Endothelial cell of umbilical vein (primary cell): ENCODE data around the gene CTDP1. TPM values are rescaled to one million over a fixed set of nuclear protein-coding genes. Genes with fewer than 3 reads are reported as not detected.

Experiments used
- BruUV-seq: library from RNA; stranded (reverse); fragments of 400-500 nt; replicated peaks from 2 replicates; lab custom pipeline; 2021; lab: Mats Ljungman, UMichigan
- CTCF ChIA-PET: fragments of 300-600, 350-600 bp; sonication (Branson Sonifier 250); formaldehyde crosslinking; loops from one replicate; lab custom pipeline; 2021; ENCODE audit warnings: antibody characterized with exemption, inconsistent platforms; lab: Charles Lee
- POLR2A ChIA-PET: fragments of 300-600, 350-600 bp; sonication (Branson Sonifier 250); formaldehyde crosslinking; loops from one replicate; lab custom pipeline; 2021; ENCODE audit warnings: antibody characterized with exemption, inconsistent platforms; lab: Charles Lee
- DNase-seq: peaks from one replicate; pipeline ENCODE4 v3.0.0-alpha.2; 2011; ENCODE audit warnings: low read depth, low spot score
- FAIRE-seq: peaks from 2 replicates; lab custom pipeline; 2011; peaks lifted over from hg19 to GRCh38; lab: Jason Lieb, UNC
- H2AFZ ChIP-seq: 2 replicates; pipeline ENCODE4 v1.6.0; 2012; ENCODE audit warnings: low read depth, low read length, control low read depth, inconsistent platforms
- H3K27ac ChIP-seq: 2 replicates; pipeline ENCODE4 v1.5.1; 2011; ENCODE audit warnings: low read depth, mild to moderate bottlenecking, control low read depth, low read length, moderate library complexity; ENCODE audit not compliant: insufficient read depth
- H3K27me3 ChIP-seq, 2 experiments: 2 replicates each; pipeline versions ENCODE4 v1.6.0 to v1.6.1; 2011; ENCODE audit warnings: low read length in 2 of 2, mixed read lengths in 1 of 2; ENCODE audit not compliant: control insufficient read depth in 2 of 2, insufficient read depth in 2 of 2
- H3K36me3 ChIP-seq, 2 experiments: 2 replicates in 1 of 2; 3 replicates in 1 of 2; pipeline ENCODE4 v1.5.1; 2011; ENCODE audit warnings: low read length in 2 of 2, mild to moderate bottlenecking in 1 of 2, moderate library complexity in 1 of 2; ENCODE audit not compliant: control insufficient read depth in 2 of 2, insufficient read depth in 2 of 2; ENCODE audit errors: extremely low read depth in 1 of 2
- H3K4me1 ChIP-seq: 3 replicates; pipeline ENCODE4 v1.5.1; 2011; ENCODE audit warnings: mild to moderate bottlenecking, low read length; ENCODE audit not compliant: control insufficient read depth, insufficient read depth; ENCODE audit errors: extremely low read depth
- H3K4me2 ChIP-seq: 2 replicates; pipeline ENCODE4 v1.6.1; 2011; ENCODE audit warnings: low read length, control low read depth, mixed read lengths; ENCODE audit not compliant: insufficient read depth
- H3K4me3 ChIP-seq, 3 experiments: fragments of 200-600 bp in 1 of 3; sonication (generic), shearing (Covaris generic) in 1 of 3; replicated peaks in 1 of 3; 2 replicates each; pipeline ENCODE4 v1.5.1; 2011 to 2016; ENCODE audit warnings: control low read depth in 3 of 3, low read length in 3 of 3, mild to moderate bottlenecking in 2 of 3, inconsistent platforms in 1 of 3, low read depth in 1 of 3, moderate library complexity in 1 of 3; ENCODE audit not compliant: insufficient read depth in 1 of 3
- H3K79me2 ChIP-seq: 2 replicates; pipeline ENCODE4 v1.6.0; 2012; ENCODE audit warnings: low read length, inconsistent platforms; ENCODE audit not compliant: control insufficient read depth, insufficient read depth
- H3K9ac ChIP-seq: replicated peaks from 2 replicates; pipeline ENCODE3; 2011; ENCODE audit warnings: low read length, control low read depth; ENCODE audit not compliant: insufficient read depth; ENCODE audit errors: extremely low read depth
- H3K9me1 ChIP-seq: replicated peaks from 3 replicates; pipeline ENCODE4 v1.6.0; 2011; ENCODE audit warnings: mild to moderate bottlenecking, low read length; ENCODE audit not compliant: control insufficient read depth, insufficient read depth; ENCODE audit errors: extremely low read depth
- H3K9me3 ChIP-seq: replicated peaks from 2 replicates; pipeline ENCODE4 v1.5.1; 2012; ENCODE audit warnings: low read length, inconsistent platforms; ENCODE audit not compliant: control insufficient read depth, insufficient read depth
- H4K20me1 ChIP-seq: replicated peaks from 2 replicates; pipeline ENCODE3; 2011; ENCODE audit warnings: mild to moderate bottlenecking, low read length; ENCODE audit not compliant: control insufficient read depth, insufficient read depth; ENCODE audit errors: extremely low read depth
- CTCF ChIP-seq, 2 donors: IDR thresholded peaks; 1 replicate in 1 of 2; 2 replicates in 1 of 2; pipeline ENCODE4 v1.5.1; 2011; ENCODE audit warnings: low read length in 2 of 2, mild to moderate bottlenecking in 2 of 2, moderate library complexity in 2 of 2, control low read depth in 1 of 2, inconsistent platforms in 1 of 2, low read depth in 1 of 2; ENCODE audit not compliant: insufficient read depth in 1 of 2; ENCODE audit errors: extremely low read depth in 1 of 2
- EZH2 ChIP-seq: IDR thresholded peaks from 2 replicates; pipeline ENCODE4 v1.6.1; 2012; ENCODE audit warnings: borderline replicate concordance, low read depth, mild to moderate bottlenecking, moderate library complexity, low read length, inconsistent platforms; ENCODE audit not compliant: severe bottlenecking
- FOS ChIP-seq: IDR thresholded peaks from 2 replicates; pipeline ENCODE4 v1.6.1; 2011; ENCODE audit warnings: mild to moderate bottlenecking, low read length, moderate library complexity, borderline replicate concordance; ENCODE audit not compliant: insufficient read depth
- GATA2 ChIP-seq: IDR thresholded peaks from 2 replicates; pipeline ENCODE4 v1.7.0; 2011; ENCODE audit warnings: low read depth, mild to moderate bottlenecking, moderate library complexity, mixed read lengths, low read length; ENCODE audit not compliant: insufficient read length, insufficient read depth
- JUN ChIP-seq: IDR thresholded peaks from 2 replicates; pipeline ENCODE4 v1.6.1; 2011; ENCODE audit warnings: borderline replicate concordance, low read depth; ENCODE audit not compliant: insufficient read length, insufficient read depth
- dilution Hi-C: fragments of 300-500 bp; cut with MboI; formaldehyde crosslinking; loops from one replicate; pipeline ENCODE4 v1.15.0; 2019; ENCODE audit warnings: low sequenced_read_pairs; ENCODE audit not compliant: extremely low pct_ligation_motif_present
- intact Hi-C: fragments of 100-400 bp; cut with micrococcal nuclease; formaldehyde crosslinking; loops from one replicate; pipeline ENCODE4 v1.10.0; 2022
- polyA plus RNA-seq, 4 experiments: library from polyadenylated mRNA; depleted of rRNA in 3 of 4; stranded (reverse) in 3 of 4; unstranded in 1 of 4; fragments of >200 nt; gene quantifications; 2 replicates each; pipeline versions ENCODE4 v1.2.1 to v1.2.3, GENCODE V29; 2011 to 2012; ENCODE audit warnings: missing spikeins in 1 of 4
- total RNA-seq: library from RNA; stranded (reverse); gene quantifications from 2 replicates; pipeline ENCODE4 v1.2.3, GENCODE V29; 2021

CTDP1 gene
- total and polyA plus RNA-seq, 2 donors (not counting 3 experiments of a cell fraction or from before 2014, with no cell fraction given) = 15.3 to 27.6 TPM

GRCh38 chr18:79772865-79773696 lies 93.5 kb downstream of the CTDP1 start:
- Histone ChIP-seq H3K79me2 (no peaks in the 10 kb centered on the region), H3K27ac (no peak overlapping the region), H4K20me1 (no peaks in the 10 kb centered on the region), H2AFZ (no peak overlapping the region), H3K9me1 (no peaks in the 10 kb centered on the region), H3K9me3 (no peaks in the 10 kb centered on the region), H3K9ac (no peak overlapping the region), H3K4me1 (no peaks in the 10 kb centered on the region), H3K36me3 (no peaks in the 10 kb centered on the region), H3K4me2 (no peak overlapping the region), H3K4me3 (no peak overlapping the region), H3K27me3 (no peaks in the 10 kb centered on the region)
- no peak for TF ChIP-seq FOS
- TF ChIP-seq JUN = no peak
- TF ChIP-seq EZH2 = no peak
- no peak for TF ChIP-seq GATA2
- TF ChIP-seq CTCF (IDR thresholded peaks at IDR 0.05; ENCODE audit: extremely low read depth in 1 of 2, insufficient read depth in 1 of 2, low read depth in 1 of 2, low read length in 2 of 2) = no peak
- dilution Hi-C loops (no loop called here), intact Hi-C loops (no loop called here)
- no peak for FAIRE-seq
- BruUV-seq = no TSS peak
- DNase-seq = no peak
- ChIA-PET POLR2A (no interaction called here), CTCF (no interaction called here)
